HG03025 (cell line): ENCODE results near the gene ITPK1.

Experiments
- ATAC-seq: cut with Tn5 transposase; IDR thresholded peaks from one replicate; pipeline ENCODE4 v1.9.1; 2021; ENCODE audit warnings: mild to moderate bottlenecking, moderate library complexity; ENCODE audit not compliant: unreplicated experiment, low FRiP score

Gene ITPK1

GRCh38 chr14:92978229-92979021, 137.3 kb downstream of the ITPK1 start:
- ATAC-seq = no peak

GRCh38 chr14:92976268-92976667, 139.5 kb downstream of the ITPK1 start:
- ATAC-seq = no peak

GRCh38 chr14:92974541-92975345, 141.0 kb downstream of the ITPK1 start:
- no peak for ATAC-seq

GRCh38 chr14:92973798-92974372, 141.8 kb downstream of the ITPK1 start:
- ATAC-seq = no peak

- ATAC-seq = no peak
Measured at GRCh38 chr14:92973261-92973797, 142.4 kb downstream of the ITPK1 start.

- ATAC-seq = no peak
Measured at GRCh38 chr14:92971601-92972180, 144.0 kb downstream of the ITPK1 start.

GRCh38 chr14:92970271-92970670, 145.5 kb downstream of the ITPK1 start:
- no peak for ATAC-seq

- no peak for ATAC-seq
Measured at GRCh38 chr14:92969871-92970270, 145.9 kb downstream of the ITPK1 start.

- no peak for ATAC-seq
Measured at GRCh38 chr14:92969430-92969829, 146.3 kb downstream of the ITPK1 start.

- ATAC-seq = no peak
Measured at GRCh38 chr14:92968291-92969020, 147.3 kb downstream of the ITPK1 start.

- no peak for ATAC-seq
Measured at GRCh38 chr14:92967346-92967926, 148.3 kb downstream of the ITPK1 start.

GRCh38 chr14:92965281-92965680, 150.4 kb downstream of the ITPK1 start:
- no peak for ATAC-seq

- ATAC-seq = no peak
Measured at GRCh38 chr14:92964124-92965109, 151.3 kb downstream of the ITPK1 start.

- ATAC-seq = no peak
Measured at GRCh38 chr14:92963301-92964123, 152.2 kb downstream of the ITPK1 start.

GRCh38 chr14:92962831-92963095, 153.0 kb downstream of the ITPK1 start:
- ATAC-seq = no peak

GRCh38 chr14:92962031-92962830, 153.5 kb downstream of the ITPK1 start:
- no peak for ATAC-seq

GRCh38 chr14:92961567-92961855, 154.2 kb downstream of the ITPK1 start:
- no peak for ATAC-seq
